CD4-positive, alpha-beta memory T cell (primary cell): ENCODE measurements around the gene ZNF316. TPM values are rescaled to one million over a fixed set of nuclear protein-coding genes. Genes with fewer than 3 reads are reported as not detected.

Experiments
- CTCF ChIA-PET: fragments of 350-600 bp; sonication (Branson Sonifier 250); formaldehyde crosslinking; loops from one replicate; lab custom pipeline; 2021; ENCODE audit warnings: inconsistent platforms; ENCODE audit not compliant: partially characterized antibody; lab: Charles Lee
- POLR2A ChIA-PET: fragments of 350-600 bp; sonication (Branson Sonifier 250); formaldehyde crosslinking; loops from one replicate; lab custom pipeline; 2021; ENCODE audit not compliant: partially characterized antibody; lab: Charles Lee
- DNase-seq, 5 donors: peaks; one replicate each; pipeline versions ENCODE4 v3.0.0 to v3.0.0-alpha.2; 2020 to 2022; ENCODE audit warnings: mixed read lengths in 1 of 5
- H3K27ac ChIP-seq: one replicate; pipeline ENCODE4 v1.7.0; 2013; ENCODE audit warnings: low read depth, low read length
- H3K27me3 ChIP-seq: 2 replicates; pipeline ENCODE4 v1.7.0; 2013; ENCODE audit warnings: mild to moderate bottlenecking, low read length, moderate library complexity; ENCODE audit not compliant: insufficient read depth
- H3K36me3 ChIP-seq: 2 replicates; pipeline ENCODE4 v1.7.0; 2013; ENCODE audit warnings: mild to moderate bottlenecking, low read length, moderate library complexity; ENCODE audit not compliant: insufficient read depth
- H3K4me1 ChIP-seq: 2 replicates; pipeline ENCODE4 v1.7.0; 2013; ENCODE audit warnings: mild to moderate bottlenecking, low read length, moderate library complexity; ENCODE audit not compliant: insufficient read depth
- H3K4me3 ChIP-seq, 2 donors: one replicate each; pipeline ENCODE4 v1.7.0; 2013; ENCODE audit warnings: low read length in 2 of 2, mild to moderate bottlenecking in 1 of 2
- H3K9me3 ChIP-seq, 2 donors: one replicate each; pipeline ENCODE4 v1.7.0; 2013; ENCODE audit warnings: low read length in 2 of 2, control low read depth in 1 of 2; ENCODE audit not compliant: control insufficient read depth in 1 of 2
- H3K27ac Mint-ChIP-seq, 7 donors: one replicate each; pipeline ENCODE4 v1.8.0; 2020 to 2021; ENCODE audit warnings: mixed read lengths in 7 of 7, mild to moderate bottlenecking in 6 of 7, inconsistent platforms in 3 of 7, moderate library complexity in 3 of 7
- H3K27me3 Mint-ChIP-seq, 2 donors: one replicate each; pipeline ENCODE4 v1.8.0; 2020 to 2021; ENCODE audit warnings: mixed read lengths in 2 of 2
- H3K36me3 Mint-ChIP-seq, 2 donors: one replicate each; pipeline ENCODE4 v1.8.0; 2020 to 2021; ENCODE audit warnings: mixed read lengths in 2 of 2, inconsistent platforms in 1 of 2, mild to moderate bottlenecking in 1 of 2
- H3K4me1 Mint-ChIP-seq, 4 donors: one replicate each; pipeline ENCODE4 v1.8.0; 2020 to 2021; ENCODE audit warnings: mixed read lengths in 4 of 4, mild to moderate bottlenecking in 1 of 4
- H3K4me3 Mint-ChIP-seq, 8 donors: one replicate each; pipeline ENCODE4 v1.8.0; 2020 to 2021; ENCODE audit warnings: mixed read lengths in 8 of 8, mild to moderate bottlenecking in 7 of 8, moderate library complexity in 6 of 8, inconsistent platforms in 3 of 8
- H3K9me3 Mint-ChIP-seq, 8 donors: one replicate each; pipeline ENCODE4 v1.8.0; 2020 to 2021; ENCODE audit warnings: mixed read lengths in 8 of 8, mild to moderate bottlenecking in 5 of 8, inconsistent platforms in 3 of 8, moderate library complexity in 1 of 8
- intact Hi-C: fragments of 100-400 bp; cut with micrococcal nuclease; formaldehyde crosslinking; loops from one replicate; pipeline ENCODE4 v1.15.1; 2023
- polyA plus RNA-seq, 2 donors: library from polyadenylated mRNA; unstranded; fragments of 300-500 nt; fragmentation: Illumina TruSeq; gene quantifications; one replicate each; pipeline ENCODE4 v1.2.3, GENCODE V29; 2021
- total RNA-seq, 2 experiments: library from RNA; stranded (reverse); gene quantifications; one replicate each; pipeline ENCODE4 v1.2.3, GENCODE V29; 2021

ZNF316 gene
- total and polyA plus RNA-seq, 4 experiments from 2014 or later: 0.45 to 62.0 (median 32.6) TPM

DNA sequence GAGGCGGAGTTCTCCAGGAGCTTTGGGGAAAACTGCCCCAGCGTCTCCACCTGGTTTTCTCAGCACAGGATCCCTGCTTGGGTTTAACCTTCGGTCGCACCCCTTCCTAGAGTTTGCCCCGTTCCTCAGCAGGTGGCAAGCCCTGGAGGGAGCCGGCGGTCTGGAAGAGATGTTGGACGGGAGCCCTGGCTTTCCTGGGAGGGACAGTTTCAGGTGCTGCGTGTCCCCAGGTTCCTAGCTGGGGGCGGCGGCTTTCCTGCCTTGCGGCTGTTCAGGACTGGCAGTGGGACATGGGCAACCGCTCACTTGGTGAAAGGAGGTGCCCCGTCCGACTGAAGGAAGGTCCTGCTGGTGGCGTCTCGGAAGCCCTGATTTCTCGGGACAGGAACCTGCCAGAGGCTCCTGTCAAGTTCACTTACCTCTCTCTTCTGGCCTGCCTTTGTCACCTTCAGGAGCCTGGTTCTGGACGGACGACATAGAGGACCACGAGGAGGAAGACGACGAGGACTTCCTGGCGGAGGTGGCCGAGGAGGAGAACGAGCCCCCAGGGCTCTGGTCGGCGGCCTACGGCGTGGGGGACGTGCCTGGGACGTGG, 14.8 kb downstream of the ZNF316 start:
- Histone ChIP-seq H3K4me1 (no peaks in the 10 kb centered on the region), H3K27ac (no peak overlapping the region), H3K4me3 (no peak overlapping the region), H3K36me3 (peaks cover 23% of the 10 kb centered on the region), H3K9me3 (no peaks in the 10 kb centered on the region), H3K27me3 (no peaks in the 10 kb centered on the region)
- Mint-ChIP-seq H3K36me3 (peaks cover 34 to 36% of the 10 kb centered on the region in 2 donors), H3K4me3 (no peak overlapping the region), H3K27me3 (no peaks in the 10 kb centered on the region), H3K4me1 (no peaks in the 10 kb centered on the region), H3K9me3 (peaks cover 0 to 10% (median 4%) of the 10 kb centered on the region in 8 donors), H3K27ac (no peak overlapping the region)
- intact Hi-C loops: no loop called here
- DNase-seq: no peak
- ChIA-PET CTCF (no interaction called here), POLR2A (no interaction called here)

DNA sequence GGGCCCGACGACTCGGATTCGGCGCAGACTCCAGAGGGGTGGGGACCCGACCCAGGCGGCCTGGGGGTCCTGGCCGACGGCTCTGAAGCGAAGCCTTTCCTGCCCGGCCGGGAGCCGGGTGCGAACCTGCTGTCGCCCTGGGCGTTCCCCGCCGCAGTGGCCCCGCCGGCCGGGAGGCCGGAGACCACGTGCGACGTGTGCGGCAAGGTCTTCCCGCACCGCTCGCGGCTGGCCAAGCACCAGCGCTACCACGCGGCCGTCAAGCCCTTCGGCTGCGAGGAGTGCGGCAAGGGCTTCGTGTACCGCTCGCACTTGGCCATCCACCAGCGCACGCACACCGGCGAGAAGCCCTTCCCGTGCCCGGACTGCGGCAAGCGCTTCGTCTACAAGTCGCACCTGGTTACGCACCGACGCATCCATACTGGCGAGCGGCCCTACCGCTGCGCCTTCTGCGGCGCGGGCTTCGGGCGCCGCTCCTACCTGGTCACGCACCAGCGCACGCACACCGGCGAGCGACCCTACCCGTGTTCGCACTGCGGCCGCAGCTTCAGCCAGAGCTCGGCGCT, 15.4 kb downstream of the ZNF316 start:
- H3K36me3 Mint-ChIP-seq: peaks cover 30 to 33% of the 10 kb centered on the region in 2 donors
- no peak overlapping the region for H3K4me3 Mint-ChIP-seq
- H3K27me3 ChIP-seq: no peaks in the 10 kb centered on the region
- no peaks in the 10 kb centered on the region for H3K4me1 ChIP-seq
- H3K36me3 ChIP-seq: peaks cover 23% of the 10 kb centered on the region
- ChIA-PET POLR2A (no interaction called here), CTCF (no interaction called here)
- no peaks in the 10 kb centered on the region for H3K4me1 Mint-ChIP-seq
- H3K27ac ChIP-seq: no peak overlapping the region
- H3K9me3 ChIP-seq: no peaks in the 10 kb centered on the region
- H3K27ac Mint-ChIP-seq: no peak overlapping the region
- no peak for DNase-seq
- intact Hi-C loops: no loop called here
- peaks cover 0 to 10% (median 4%) of the 10 kb centered on the region in 8 donors for H3K9me3 Mint-ChIP-seq
- H3K27me3 Mint-ChIP-seq: no peaks in the 10 kb centered on the region
- H3K4me3 ChIP-seq: no peak overlapping the region

DNA sequence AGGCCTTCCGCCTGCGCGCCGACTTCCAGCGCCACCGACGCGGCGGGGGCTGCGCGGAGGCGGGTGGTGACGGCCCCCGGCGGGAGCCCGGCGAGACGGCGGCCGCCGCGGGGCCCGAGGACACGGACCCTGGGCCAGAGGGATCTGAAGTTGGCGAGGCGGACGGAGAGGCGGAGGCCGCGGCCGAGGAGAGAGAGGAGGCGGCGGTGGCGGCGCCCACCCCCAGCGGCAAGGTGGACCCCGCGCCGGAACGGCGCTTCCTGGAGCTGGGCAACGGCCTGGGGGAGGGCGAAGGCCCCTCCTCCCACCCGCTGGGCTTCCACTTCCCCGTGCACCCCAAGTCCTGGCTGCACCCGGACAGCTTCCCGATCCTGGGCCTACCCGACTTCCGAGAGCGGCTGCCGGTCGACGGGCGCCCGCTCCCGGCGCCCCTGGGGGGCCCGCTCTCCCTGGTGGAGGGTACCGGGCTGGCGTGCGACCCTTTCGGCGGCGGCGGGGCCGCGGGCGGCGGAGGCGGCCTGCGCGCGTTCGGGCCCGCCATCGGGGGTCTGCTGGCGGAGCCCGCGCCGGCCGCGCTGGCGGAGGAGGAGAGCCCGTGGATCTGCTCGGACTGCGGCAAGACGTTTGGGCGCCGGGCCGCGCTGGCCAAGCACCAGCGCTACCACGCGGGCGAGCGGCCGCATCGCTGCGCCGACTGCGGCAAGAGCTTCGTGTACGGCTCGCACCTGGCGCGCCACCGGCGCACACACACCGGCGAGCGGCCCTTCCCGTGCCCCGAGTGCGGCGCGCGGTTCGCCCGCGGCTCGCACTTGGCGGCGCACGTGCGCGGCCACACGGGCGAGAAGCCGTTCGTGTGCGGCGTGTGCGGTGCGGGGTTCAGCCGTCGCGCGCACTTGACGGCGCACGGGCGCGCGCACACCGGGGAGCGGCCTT, 16.2 kb downstream of the ZNF316 start:
- H3K27ac ChIP-seq: no peak overlapping the region
- intact Hi-C loops: no loop called here
- no peaks in the 10 kb centered on the region for H3K4me1 ChIP-seq
- H3K4me3 ChIP-seq: no peak overlapping the region
- H3K4me1 Mint-ChIP-seq: peaks cover 0 to 6% (median under 1%) of the 10 kb centered on the region in 4 donors
- no peak overlapping the region for H3K27ac Mint-ChIP-seq
- H3K36me3 Mint-ChIP-seq: peaks cover 25 to 33% of the 10 kb centered on the region in 2 donors
- H3K36me3 ChIP-seq: peaks cover 18% of the 10 kb centered on the region
- DNase-seq: no peak
- no peaks in the 10 kb centered on the region for H3K27me3 Mint-ChIP-seq
- CTCF ChIA-PET: no interaction called here
- H3K9me3 Mint-ChIP-seq: peaks cover 0 to 10% (median 4%) of the 10 kb centered on the region in 8 donors
- POLR2A ChIA-PET: no interaction called here
- no peaks in the 10 kb centered on the region for H3K27me3 ChIP-seq
- H3K4me3 Mint-ChIP-seq: no peak overlapping the region
- no peaks in the 10 kb centered on the region for H3K9me3 ChIP-seq

DNA sequence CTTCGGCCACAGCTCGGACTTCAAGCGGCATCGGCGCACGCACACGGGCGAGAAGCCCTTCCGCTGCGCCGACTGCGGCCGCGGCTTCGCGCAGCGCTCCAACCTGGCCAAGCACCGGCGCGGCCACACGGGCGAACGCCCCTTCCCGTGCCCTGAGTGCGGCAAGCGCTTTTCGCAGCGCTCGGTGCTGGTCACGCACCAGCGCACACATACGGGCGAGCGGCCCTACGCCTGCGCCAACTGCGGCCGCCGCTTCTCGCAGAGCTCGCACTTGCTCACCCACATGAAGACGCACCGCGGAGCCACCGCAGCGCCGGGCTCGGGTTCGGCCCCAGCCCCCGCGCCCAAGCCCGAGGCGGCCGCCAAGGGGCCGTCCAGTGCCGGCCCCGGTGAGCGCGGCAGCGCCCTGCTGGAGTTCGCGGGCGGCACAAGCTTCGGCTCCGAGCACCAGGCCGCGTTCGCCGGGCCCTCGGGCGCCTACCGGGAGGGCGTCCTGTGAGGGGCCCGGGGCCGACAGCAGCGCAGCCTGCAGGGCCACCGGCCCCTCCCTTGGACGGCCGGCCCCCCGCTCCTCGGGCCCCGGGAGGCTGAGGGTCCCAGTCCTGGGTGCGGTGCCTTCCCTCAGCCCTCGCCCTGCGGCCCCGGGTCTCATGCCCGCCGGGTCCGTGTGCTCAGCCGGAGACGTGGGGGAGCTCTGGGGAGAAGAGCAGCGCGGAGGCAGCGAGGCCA, 17.2 kb downstream of the ZNF316 start:
- H3K27me3 Mint-ChIP-seq: no peaks in the 10 kb centered on the region
- Histone ChIP-seq H3K36me3 (peaks cover 12% of the 10 kb centered on the region), H3K4me1 (no peaks in the 10 kb centered on the region), H3K27ac (no peak overlapping the region), H3K9me3 (no peaks in the 10 kb centered on the region), H3K4me3 (no peak overlapping the region), H3K27me3 (no peaks in the 10 kb centered on the region)
- H3K9me3 Mint-ChIP-seq: peaks cover 0 to 10% (median 4%) of the 10 kb centered on the region in 8 donors
- CTCF ChIA-PET: no interaction called here
- H3K4me3 Mint-ChIP-seq: no peak overlapping the region
- no peak for DNase-seq
- H3K36me3 Mint-ChIP-seq: peaks cover 24 to 33% of the 10 kb centered on the region in 2 donors
- H3K27ac Mint-ChIP-seq: no peak overlapping the region
- intact Hi-C loops: no loop called here
- H3K4me1 Mint-ChIP-seq: peaks cover 0 to 6% (median under 1%) of the 10 kb centered on the region in 4 donors
- POLR2A ChIA-PET: no interaction called here

DNA sequence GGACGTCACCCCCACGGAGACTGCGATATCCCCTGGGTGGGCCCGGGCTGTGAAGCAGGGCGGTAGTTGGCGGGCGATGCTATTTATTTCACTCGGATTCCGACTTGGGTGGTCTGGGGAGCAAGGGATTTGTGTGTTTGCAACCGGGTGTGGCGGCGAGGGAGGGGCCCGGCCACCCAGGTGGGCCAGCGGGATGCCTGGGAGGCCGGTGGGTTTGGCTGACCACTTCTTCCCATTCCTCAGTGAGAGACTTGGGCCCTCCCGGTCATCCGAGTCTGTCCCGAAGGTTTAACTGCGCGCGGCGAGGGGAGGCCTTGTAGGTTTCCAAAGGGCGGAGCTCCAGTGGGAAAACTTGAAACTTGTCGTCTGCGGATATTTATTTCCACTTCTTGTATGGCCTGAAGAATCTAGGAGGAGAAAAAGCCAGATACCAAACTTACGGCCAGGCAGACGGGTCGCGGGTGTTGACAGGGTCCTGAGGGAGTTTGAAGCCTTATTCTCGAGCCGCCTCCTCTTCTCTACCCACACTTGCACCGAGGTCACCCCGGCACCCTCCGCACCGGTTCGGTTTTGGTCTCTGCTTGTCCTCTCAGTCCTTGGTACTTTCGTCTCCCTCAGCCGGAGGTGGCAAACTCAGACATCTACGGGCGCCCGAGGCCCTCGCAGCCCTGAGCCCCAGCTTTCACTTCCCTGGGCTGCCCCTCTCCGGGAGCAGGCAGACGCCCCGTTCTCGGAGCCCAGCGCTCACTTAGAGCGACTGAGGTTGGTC, 17.9 kb downstream of the ZNF316 start:
- DNase-seq: no peak
- H3K36me3 Mint-ChIP-seq: peaks cover 23 to 31% of the 10 kb centered on the region in 2 donors
- intact Hi-C loops: no loop called here
- no peaks in the 10 kb centered on the region for H3K27me3 Mint-ChIP-seq
- POLR2A ChIA-PET: no interaction called here
- H3K4me3 Mint-ChIP-seq: no peak overlapping the region
- Histone ChIP-seq H3K36me3 (peaks cover 8% of the 10 kb centered on the region), H3K4me1 (no peaks in the 10 kb centered on the region), H3K27me3 (no peaks in the 10 kb centered on the region), H3K4me3 (no peak overlapping the region), H3K27ac (no peak overlapping the region), H3K9me3 (no peaks in the 10 kb centered on the region)
- H3K9me3 Mint-ChIP-seq: peaks cover 0 to 10% (median 4%) of the 10 kb centered on the region in 8 donors
- peaks cover 0 to 6% (median under 1%) of the 10 kb centered on the region in 4 donors for H3K4me1 Mint-ChIP-seq
- CTCF ChIA-PET: no interaction called here
- H3K27ac Mint-ChIP-seq: no peak overlapping the region

DNA sequence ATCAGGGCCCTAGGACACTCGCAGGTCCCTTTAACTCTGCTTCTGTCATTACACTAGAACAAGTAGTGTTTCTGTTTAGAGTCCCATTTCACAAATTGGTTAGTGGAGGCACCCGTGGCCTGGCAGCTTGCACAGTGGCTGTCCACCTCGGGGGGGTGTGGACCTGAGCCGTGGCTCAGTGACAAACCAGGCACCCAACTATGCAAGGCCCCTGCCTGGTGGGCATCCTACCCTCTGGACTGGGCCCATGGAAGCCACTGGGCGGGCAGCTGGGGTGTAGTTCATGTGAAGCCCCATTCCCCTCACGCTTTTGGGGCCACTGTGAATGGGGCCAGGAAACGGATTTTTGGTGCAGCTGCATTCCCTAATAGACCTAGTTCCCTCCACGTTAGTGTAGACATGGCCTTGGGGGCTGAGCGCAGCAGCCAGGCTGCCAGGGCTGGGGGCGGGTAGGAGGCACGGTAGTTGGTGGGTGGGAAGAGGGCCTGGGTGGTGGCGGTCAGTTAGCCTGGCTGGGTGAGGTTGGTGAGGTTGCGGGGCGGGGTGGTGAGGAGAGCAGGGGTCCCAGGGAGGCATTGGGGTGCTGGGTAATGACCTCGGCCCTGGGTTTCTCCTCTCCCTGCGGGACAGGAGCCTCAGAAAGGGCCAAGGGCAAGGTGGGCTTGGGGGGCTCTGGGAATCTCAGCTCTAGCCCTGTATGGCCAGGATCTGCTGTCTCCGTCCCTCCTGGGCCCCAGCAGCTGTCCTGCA, 18.7 kb downstream of the ZNF316 start:
- H3K27ac Mint-ChIP-seq: no peak overlapping the region
- H3K4me3 Mint-ChIP-seq: no peak overlapping the region
- H3K27me3 Mint-ChIP-seq: no peaks in the 10 kb centered on the region
- H3K27me3 ChIP-seq: no peaks in the 10 kb centered on the region
- ChIA-PET POLR2A (no interaction called here), CTCF (no interaction called here)
- H3K9me3 ChIP-seq: no peaks in the 10 kb centered on the region
- DNase-seq: no peak
- H3K36me3 ChIP-seq: peaks cover 8% of the 10 kb centered on the region
- intact Hi-C loops: no loop called here
- H3K9me3 Mint-ChIP-seq: peaks cover 0 to 8% (median 2%) of the 10 kb centered on the region in 8 donors
- peaks cover 15 to 23% of the 10 kb centered on the region in 2 donors for H3K36me3 Mint-ChIP-seq
- no peak overlapping the region for H3K4me3 ChIP-seq
- H3K4me1 Mint-ChIP-seq: peaks cover 0 to 6% (median under 1%) of the 10 kb centered on the region in 4 donors
- no peaks in the 10 kb centered on the region for H3K4me1 ChIP-seq
- no peak overlapping the region for H3K27ac ChIP-seq
